ENCODE results near the gene PTPRZ1. TPM values are rescaled to one million over a fixed set of nuclear protein-coding genes. Genes with fewer than 3 reads are reported as not detected.

Gene PTPRZ1
- total RNA-seq, 2 donors from 2014 or later, result 0.35 to 1.2 TPM

DNA sequence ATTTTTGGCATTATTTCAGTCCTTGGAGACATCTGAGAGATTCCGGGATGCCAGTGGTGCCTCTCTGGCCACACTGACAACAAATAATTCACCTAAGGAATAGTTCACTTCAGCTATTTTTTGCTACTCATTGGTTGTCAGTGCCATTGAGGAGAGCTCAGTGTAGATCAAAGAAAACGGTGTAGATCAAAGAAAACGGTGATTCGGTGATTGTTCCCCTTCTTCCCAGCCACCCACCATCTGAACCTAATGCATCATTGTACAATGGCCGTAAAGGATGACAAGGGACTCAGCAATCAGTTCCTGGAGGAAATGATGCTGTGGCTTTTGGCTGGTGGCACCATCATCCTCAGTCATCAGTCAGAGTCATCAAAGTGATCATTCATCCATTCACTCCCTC, 80.6 kb downstream of the PTPRZ1 start:
- no peak for DNase-seq
- no peak for TF ChIP-seq CTCF (IDR thresholded peaks at IDR 0.05)
- H3K9me3 ChIP-seq, result no peaks in the 10 kb centered on the region
- no peak overlapping the region for H3K27ac ChIP-seq
- intact Hi-C loops (cut with DNase I), result no loop called here
- no peaks in the 10 kb centered on the region for H3K27me3 ChIP-seq
- H3K4me3 ChIP-seq, result no peak overlapping the region
- H3K4me1 ChIP-seq, result no peaks in the 10 kb centered on the region
- no peak overlapping the region for H3K9ac ChIP-seq (ENCODE audit: low read depth in 2 of 2, low read length in 2 of 2)
- H3K36me3 ChIP-seq, result no peaks in the 10 kb centered on the region

DNA sequence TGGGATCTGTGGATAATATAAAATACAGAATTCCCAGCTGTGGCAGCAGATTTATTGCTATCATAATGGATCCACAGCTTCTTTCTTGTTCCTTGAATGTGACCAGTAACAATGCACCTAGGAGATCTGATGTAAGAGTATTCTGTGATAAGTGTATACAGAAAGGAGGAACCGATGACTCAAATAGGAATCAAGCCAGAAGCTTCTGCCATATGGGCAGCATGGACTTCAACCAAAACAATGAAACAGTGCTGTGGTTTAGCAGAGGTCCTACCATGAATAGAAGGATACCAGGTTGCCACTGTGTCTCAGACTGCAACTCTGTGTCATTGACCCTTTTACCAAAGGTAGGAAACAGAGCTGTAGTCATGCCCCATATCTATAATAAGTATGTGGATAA, 81.8 kb downstream of the PTPRZ1 start:
- H3K27me3 ChIP-seq, result no peaks in the 10 kb centered on the region
- DNase-seq, result no peak
- H3K9me3 ChIP-seq, result no peaks in the 10 kb centered on the region
- no peaks in the 10 kb centered on the region for H3K4me1 ChIP-seq
- TF ChIP-seq CTCF (IDR thresholded peaks at IDR 0.05), result no peak
- no peaks in the 10 kb centered on the region for H3K36me3 ChIP-seq
- H3K27ac ChIP-seq, result no peak overlapping the region
- H3K9ac ChIP-seq (ENCODE audit: low read depth in 2 of 2, low read length in 2 of 2), result no peak overlapping the region
- intact Hi-C loops (cut with DNase I), result no loop called here
- no peak overlapping the region for H3K4me3 ChIP-seq

DNA sequence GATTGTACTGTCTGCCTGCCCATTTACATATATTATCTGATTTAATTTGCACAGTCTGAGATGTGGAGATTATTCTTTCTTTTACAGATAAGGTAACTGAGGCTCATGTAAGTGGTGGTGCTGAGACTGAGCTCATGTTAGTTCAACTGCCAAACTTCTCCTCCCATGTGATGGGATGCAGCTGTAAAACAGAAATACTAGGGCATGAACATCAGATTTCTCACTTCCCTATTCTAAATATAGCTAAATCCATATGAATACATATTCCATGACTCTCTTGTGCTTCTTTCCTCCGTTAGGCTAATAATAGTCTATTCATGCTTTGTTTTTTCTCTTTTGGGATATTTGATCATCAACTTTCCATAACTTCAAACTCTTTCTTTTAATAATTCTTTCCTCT, 84.7 kb downstream of the PTPRZ1 start:
- Histone ChIP-seq H3K9me3 (no peaks in the 10 kb centered on the region), H3K9ac (ENCODE audit: low read depth in 2 of 2, low read length in 2 of 2) (no peak overlapping the region), H3K4me1 (no peaks in the 10 kb centered on the region), H3K4me3 (no peak overlapping the region), H3K36me3 (no peaks in the 10 kb centered on the region), H3K27ac (no peak overlapping the region), H3K27me3 (no peaks in the 10 kb centered on the region)
- intact Hi-C loops (cut with DNase I), result no loop called here
- TF ChIP-seq CTCF (IDR thresholded peaks at IDR 0.05), result no peak
- no peak for DNase-seq

GRCh38 chr7:121960678-121961077, 87.7 kb downstream of the PTPRZ1 start:
- no peak for TF ChIP-seq CTCF (IDR thresholded peaks at IDR 0.05)
- Histone ChIP-seq H3K9ac (ENCODE audit: low read depth in 2 of 2, low read length in 2 of 2) (no peak overlapping the region), H3K9me3 (no peaks in the 10 kb centered on the region), H3K27me3 (no peaks in the 10 kb centered on the region), H3K27ac (no peak overlapping the region), H3K36me3 (no peaks in the 10 kb centered on the region), H3K4me1 (no peaks in the 10 kb centered on the region), H3K4me3 (no peak overlapping the region)
- intact Hi-C loops (cut with DNase I), result no loop called here
- DNase-seq, result no peak

- H3K4me3 ChIP-seq, result no peak overlapping the region
- H3K9ac ChIP-seq (ENCODE audit: low read depth in 2 of 2, low read length in 2 of 2), result no peak overlapping the region
- no peaks in the 10 kb centered on the region for H3K27me3 ChIP-seq
- no peaks in the 10 kb centered on the region for H3K9me3 ChIP-seq
- DNase-seq, result no peak
- intact Hi-C loops (cut with DNase I), result no loop called here
- no peak for TF ChIP-seq CTCF (IDR thresholded peaks at IDR 0.05)
- no peaks in the 10 kb centered on the region for H3K36me3 ChIP-seq
- H3K4me1 ChIP-seq, result no peaks in the 10 kb centered on the region
- no peak overlapping the region for H3K27ac ChIP-seq
Measured at GRCh38 chr7:121961089-121961867, 88.3 kb downstream of the PTPRZ1 start.
